H1 (cell line): ENCODE data around the gene PLAAT1. TPM values are rescaled to one million over a fixed set of nuclear protein-coding genes. Genes with fewer than 3 reads are reported as not detected.

Experiments
- BRCA1 ChIP-seq: IDR thresholded peaks from 2 replicates; pipeline ENCODE4 v1.6.1; 2012; ENCODE audit warnings: low read depth, low read length, improper control_type of control experiment
- CHD7 ChIP-seq: fragments of 300-600 bp; sonication (generic); IDR thresholded peaks from 2 replicates; pipeline ENCODE4 v1.7.1; 2012; ENCODE audit warnings: low read length, moderate library complexity, mild to moderate bottlenecking, inconsistent platforms; ENCODE audit not compliant: insufficient replicate concordance
- HDAC2 ChIP-seq, 2 experiments: fragments of 300-600 bp in 1 of 2; sonication (generic) in 1 of 2; IDR thresholded peaks; 2 replicates each; pipeline ENCODE4 v1.6.1; 2011 to 2012; ENCODE audit warnings: low read depth in 2 of 2, low read length in 2 of 2, mild to moderate bottlenecking in 2 of 2, moderate library complexity in 2 of 2, borderline replicate concordance in 1 of 2, inconsistent platforms in 1 of 2
- RFX5 ChIP-seq: IDR thresholded peaks from 2 replicates; pipeline ENCODE4 v1.6.1; 2011; ENCODE audit warnings: low read depth, low read length, improper control_type of control experiment, borderline replicate concordance
- SP4 ChIP-seq: IDR thresholded peaks from 2 replicates; pipeline ENCODE4 v1.6.1; 2012; ENCODE audit warnings: low read length, inconsistent platforms
- TAF7 ChIP-seq: optimal IDR thresholded peaks from 2 replicates; pipeline ENCODE3; 2011; ENCODE audit warnings: low read depth, mild to moderate bottlenecking, inconsistent platforms, low read length, moderate library complexity, borderline replicate concordance
- TBP ChIP-seq: IDR thresholded peaks from 2 replicates; pipeline ENCODE4 v1.6.1; 2011; ENCODE audit warnings: low read depth, low read length, improper control_type of control experiment
- polyA plus RNA-seq, 7 experiments: library from polyadenylated mRNA; depleted of rRNA in 3 of 7; stranded (reverse) in 5 of 7; unstranded in 2 of 7; fragments of >200 nt in 5 of 7; fragments of 200-250 nt in 2 of 7; gene quantifications; 1 replicate in 5 of 7; 2 replicates in 1 of 7; 4 replicates in 1 of 7; pipeline versions ENCODE4 v1.2.1 to v1.2.3, GENCODE V29; 2011 to 2013; ENCODE audit warnings: missing spikeins in 2 of 7, mixed read lengths in 2 of 7
- total RNA-seq: library from RNA; stranded (reverse); fragmentation: NEBNext Ultra II Directional; extraction: Animal tissue kit (Norgen Biotek cat#: 25700); gene quantifications from 2 replicates; pipeline ENCODE4 v1.2.1, GENCODE V29; 2021

Gene PLAAT1
- total and polyA plus RNA-seq, 2 of the 8 experiments (the other 6 are each of a cell fraction or from before 2014, with no cell fraction given) = 4.5 to 6.0 TPM

DNA sequence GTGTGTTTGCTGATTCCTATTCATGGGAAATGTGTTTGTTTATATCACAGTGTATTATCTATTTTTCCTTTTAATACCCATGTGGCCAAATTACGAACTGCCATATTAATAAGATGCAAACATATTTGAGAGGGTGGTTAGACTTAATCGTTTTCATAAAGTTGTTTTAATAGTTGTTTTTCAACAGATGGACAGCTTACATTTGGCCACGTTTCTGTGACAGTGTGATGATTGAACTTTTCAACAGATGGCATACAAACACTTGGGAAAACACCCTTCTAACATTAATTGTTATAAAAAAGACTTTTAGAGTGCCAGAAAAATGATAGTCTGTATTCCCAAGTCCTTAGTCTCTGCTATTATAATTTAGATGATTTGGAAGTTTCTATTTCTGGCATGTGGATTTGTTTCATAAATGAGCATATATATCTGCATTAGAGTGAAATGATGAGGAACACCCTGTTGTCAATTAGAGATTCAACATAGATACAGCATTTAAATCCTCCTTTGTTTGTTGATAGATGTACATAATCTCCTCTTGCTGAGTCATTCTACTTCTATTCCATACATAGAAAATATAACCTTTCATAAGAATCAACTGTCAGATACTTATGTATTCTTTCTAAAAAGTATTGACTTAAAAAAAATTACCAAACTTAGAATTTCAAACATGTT, 13.1 kb downstream of the PLAAT1 start (continued):
- TF ChIP-seq CHD7 (no peak), HDAC2 (IDR thresholded peaks at IDR 0.05; ENCODE audit: borderline replicate concordance in 1 of 2, low read depth in 2 of 2, low read length in 2 of 2) (no peak), TAF7 (no peak), RFX5 (no peak), TBP (no peak), BRCA1 (no peak), SP4 (no peak)
